PC-9 (cell line): ENCODE results near the gene SLC2A9. TPM values are rescaled to one million over a fixed set of nuclear protein-coding genes. Genes with fewer than 3 reads are reported as not detected.
"Not testable (repeated sequence)": the region's sequence is repeated elsewhere in the genome, so short reads cannot be mapped to it uniquely, and the experiment has no call there.

ENCODE experiments used
- BruUV-seq: library from RNA; stranded (reverse); fragments of 400-500 nt; replicated peaks from 2 replicates; lab custom pipeline; 2021; lab: Mats Ljungman, UMichigan
- CTCF ChIA-PET: fragments of 300-600 bp; sonication (Branson Sonifier 250); formaldehyde crosslinking; loops from one replicate; lab custom pipeline; 2022; ENCODE audit warnings: antibody characterized with exemption; lab: Charles Lee
- POLR2A ChIA-PET: fragments of 300-600 bp; sonication (Branson Sonifier 250); formaldehyde crosslinking; loops from one replicate; lab custom pipeline; 2022; ENCODE audit warnings: antibody characterized with exemption; ENCODE audit not compliant: unreplicated experiment; lab: Charles Lee
- DNase-seq, 2 experiments: peaks; one replicate each; pipeline versions ENCODE4 v3.0.0 to v3.0.0-alpha.2; 2015 to 2022; ENCODE audit warnings: mixed read lengths in 1 of 2
- H2AFZ ChIP-seq: fragments of 200-600 bp; sonication (generic); 2 replicates; pipeline ENCODE4 v1.8.1; 2017; ENCODE audit warnings: antibody characterized with exemption
- H3F3A ChIP-seq: fragments of 200-600 bp; sonication (generic); 2 replicates; pipeline ENCODE4 v1.8.1; 2017; ENCODE audit warnings: antibody characterized with exemption, mild to moderate bottlenecking, low read depth; ENCODE audit not compliant: insufficient read depth
- H3K27ac ChIP-seq: fragments of 200-600 bp; sonication (generic); 2 replicates; pipeline ENCODE4 v1.6.1; 2016; ENCODE audit warnings: mixed run types
- H3K27me3 ChIP-seq: fragments of 200-600 bp; sonication (generic); 2 replicates; pipeline ENCODE4 v1.6.1; 2016; ENCODE audit warnings: low read depth, mixed run types; ENCODE audit not compliant: insufficient read depth
- H3K36me3 ChIP-seq: fragments of 200-600 bp; sonication (generic); 2 replicates; pipeline ENCODE4 v1.6.1; 2016; ENCODE audit warnings: low read depth, mixed run types
- H3K4me1 ChIP-seq: fragments of 200-600 bp; sonication (generic); replicated peaks from 2 replicates; pipeline ENCODE4 v1.6.1; 2016; ENCODE audit warnings: mixed run types; ENCODE audit not compliant: insufficient read depth
- H3K4me2 ChIP-seq: fragments of 200-600 bp; sonication (generic); 2 replicates; pipeline ENCODE4 v1.6.1; 2017; ENCODE audit warnings: mixed run types
- H3K4me3 ChIP-seq: fragments of 200-600 bp; sonication (generic); 2 replicates; pipeline ENCODE4 v1.6.1; 2016; ENCODE audit warnings: mixed run types
- H3K79me2 ChIP-seq: fragments of 200-600 bp; sonication (generic); 2 replicates; pipeline ENCODE4 v1.6.1; 2017; ENCODE audit warnings: low read depth, mixed run types
- H3K9me2 ChIP-seq: fragments of 200-600 bp; sonication (generic); 2 replicates; pipeline ENCODE4 v1.8.1; 2017; ENCODE audit warnings: mild to moderate bottlenecking; ENCODE audit not compliant: insufficient read depth
- H3K9me3 ChIP-seq: fragments of 200-600 bp; sonication (generic); 2 replicates; pipeline ENCODE4 v1.8.1; 2016; ENCODE audit warnings: low read depth; ENCODE audit not compliant: insufficient read depth
- H4K20me1 ChIP-seq: fragments of 200-600 bp; sonication (generic); 2 replicates; pipeline ENCODE4 v1.8.1; 2017; ENCODE audit not compliant: insufficient read depth
- CTCF ChIP-seq: fragments of 200-600 bp; sonication (generic); conservative IDR thresholded peaks from 2 replicates; pipeline ENCODE4 v1.6.1; 2017; ENCODE audit warnings: mixed run types, antibody characterized with exemption, mild to moderate bottlenecking, moderate library complexity
- EZH2 ChIP-seq: fragments of 200-600 bp; sonication (generic); IDR thresholded peaks from 2 replicates; pipeline ENCODE4 v1.8.0; 2017; ENCODE audit warnings: antibody characterized with exemption, low read depth
- intact Hi-C: fragments of 100-400 bp; cut with micrococcal nuclease; formaldehyde crosslinking; loops from one replicate; pipeline ENCODE4 v1.10.0; 2022; ENCODE audit not compliant: unreplicated experiment
- total RNA-seq: library from RNA; stranded (reverse); gene quantifications from 2 replicates; pipeline ENCODE4 v1.2.3, GENCODE V29; 2021

Gene SLC2A9
- total RNA-seq, 1 experiment from 2014 or later: 0.28 TPM

DNA sequence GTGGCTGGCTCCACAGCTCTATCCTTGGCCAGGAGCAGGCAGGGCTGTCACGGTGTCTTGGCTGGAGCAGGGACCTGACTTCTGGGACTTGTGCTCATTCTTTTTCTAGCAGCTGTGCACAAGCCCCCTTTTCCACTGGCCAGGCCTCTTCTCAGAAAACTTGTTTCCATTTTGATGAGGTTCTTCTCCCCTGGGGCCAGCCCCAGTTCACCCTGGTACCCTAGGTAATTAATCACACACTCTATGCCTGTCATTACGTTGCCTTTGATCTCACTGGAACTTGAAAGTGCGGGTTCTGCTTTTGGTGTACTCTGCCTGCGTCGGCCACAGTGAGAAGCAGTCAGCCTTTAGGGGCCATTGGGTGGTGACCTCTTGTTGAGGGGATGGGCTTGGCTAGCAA lies 213.2 kb downstream of the SLC2A9 start:
- ChIA-PET CTCF (no interaction called here), POLR2A (no interaction called here)
- H3K4me3 ChIP-seq: no peak overlapping the region
- intact Hi-C loops: no loop called here
- H3K9me3 ChIP-seq: no peaks in the 10 kb centered on the region
- H4K20me1 ChIP-seq: no peaks in the 10 kb centered on the region
- no peaks in the 10 kb centered on the region for H3K4me1 ChIP-seq
- H3F3A ChIP-seq: no peaks in the 10 kb centered on the region
- no peaks in the 10 kb centered on the region for H3K79me2 ChIP-seq
- no peak overlapping the region for H2AFZ ChIP-seq
- DNase-seq: no peak
- H3K4me2 ChIP-seq: no peak overlapping the region
- H3K27ac ChIP-seq: no peak overlapping the region
- peaks cover 33% of the 10 kb centered on the region for H3K27me3 ChIP-seq
- H3K36me3 ChIP-seq: no peaks in the 10 kb centered on the region
- BruUV-seq: no TSS peak
- TF ChIP-seq CTCF (no peak), EZH2 (no peak)
- no peaks in the 10 kb centered on the region for H3K9me2 ChIP-seq

DNA sequence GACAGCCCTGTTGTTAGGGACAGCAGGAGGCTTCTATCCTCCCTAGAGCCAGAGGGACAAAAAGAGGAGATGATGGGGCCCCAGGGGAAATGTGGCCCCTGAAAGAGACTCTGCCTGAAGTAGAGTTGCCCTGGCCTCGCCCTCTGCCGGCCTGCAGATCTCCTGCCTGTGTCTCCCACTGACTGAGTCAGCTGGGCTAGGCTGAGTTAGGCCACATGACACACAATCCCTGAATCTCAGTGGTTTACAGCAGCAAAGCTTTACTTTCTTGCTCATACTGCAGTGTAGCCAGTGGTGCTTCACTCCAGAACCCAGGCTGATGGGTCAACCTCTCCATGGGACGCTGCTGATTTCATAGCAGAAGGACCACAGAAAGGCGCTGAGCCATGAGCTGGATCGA lies 216.4 kb downstream of the SLC2A9 start:
- no peaks in the 10 kb centered on the region for H3K9me2 ChIP-seq
- no peak overlapping the region for H2AFZ ChIP-seq
- no peaks in the 10 kb centered on the region for H3K79me2 ChIP-seq
- H3K27me3 ChIP-seq: peaks cover 21% of the 10 kb centered on the region
- no peaks in the 10 kb centered on the region for H4K20me1 ChIP-seq
- ChIA-PET CTCF (no interaction called here), POLR2A (no interaction called here)
- no peaks in the 10 kb centered on the region for H3K9me3 ChIP-seq
- BruUV-seq: no TSS peak
- H3K4me1 ChIP-seq: no peaks in the 10 kb centered on the region
- no peak overlapping the region for H3K27ac ChIP-seq
- TF ChIP-seq EZH2 (no peak), CTCF (no peak)
- intact Hi-C loops: no loop called here
- DNase-seq: no peak
- no peak overlapping the region for H3K4me3 ChIP-seq
- H3K4me2 ChIP-seq: no peak overlapping the region
- no peaks in the 10 kb centered on the region for H3K36me3 ChIP-seq
- no peaks in the 10 kb centered on the region for H3F3A ChIP-seq

- TF ChIP-seq CTCF (no peak), EZH2 (no peak)
- no TSS peak for BruUV-seq
- no peak overlapping the region for H3K4me2 ChIP-seq
- H3K4me1 ChIP-seq: no peaks in the 10 kb centered on the region
- H3K27ac ChIP-seq: no peak overlapping the region
- ChIA-PET POLR2A (interaction anchor here (0.6 kb wide), 1 partner anchor 76 kb away, joined by 3 read pairs; no protein-coding TSS in a partner anchor), CTCF (no interaction called here)
- intact Hi-C loops: no loop called here
- no peak overlapping the region for H2AFZ ChIP-seq
- no peak overlapping the region for H3K4me3 ChIP-seq
- no peaks in the 10 kb centered on the region for H3K79me2 ChIP-seq
- no peaks in the 10 kb centered on the region for H3K36me3 ChIP-seq
- DNase-seq: no peak
- no peaks in the 10 kb centered on the region for H3F3A ChIP-seq
- H3K9me3 ChIP-seq: no peaks in the 10 kb centered on the region
- no peaks in the 10 kb centered on the region for H3K9me2 ChIP-seq
- peaks cover 13% of the 10 kb centered on the region for H3K27me3 ChIP-seq
- no peaks in the 10 kb centered on the region for H4K20me1 ChIP-seq
Measured at GRCh38 chr4:9800848-9801247, 220.4 kb downstream of the SLC2A9 start.

GRCh38 chr4:9796641-9797040 lies 224.7 kb downstream of the SLC2A9 start:
- H3K27me3 ChIP-seq, DNase-seq, H3K4me3 ChIP-seq, H2AFZ ChIP-seq, H3K9me2 ChIP-seq, H4K20me1 ChIP-seq, POLR2A ChIA-PET, H3K27ac ChIP-seq, H3K4me1 ChIP-seq, CTCF ChIA-PET, intact Hi-C loops, H3K79me2 ChIP-seq, H3F3A ChIP-seq, BruUV-seq, H3K4me2 ChIP-seq, H3K36me3 ChIP-seq, H3K9me3 ChIP-seq: not testable (repeated sequence)
